HG03095 (cell line): ENCODE data around the gene PGRMC1.
A peak's percentile ranks its signal among the peaks of the same experiment; 100 is the strongest.
"Not testable (repeated sequence)": the region's sequence is repeated elsewhere in the genome, so short reads cannot be mapped to it uniquely, and the experiment has no call there.

Experiments
- ATAC-seq: cut with Tn5 transposase; IDR thresholded peaks from one replicate; pipeline ENCODE4 v1.9.1; 2021; ENCODE audit warnings: moderate library complexity; ENCODE audit not compliant: unreplicated experiment

The PGRMC1 gene

GRCh38 chrX:119235872-119236622 lies at the start of gene PGRMC1:
Gene PGRMC1 (plus strand): TSS chrX:119236285. CDS start chrX:119236364, 79 bp downstream.
- ATAC-seq, result peak; percentile 92

- ATAC-seq, result no peak
Measured at GRCh38 chrX:119186763-119187162, 49.3 kb upstream of the PGRMC1 start.

- no peak for ATAC-seq
Measured at GRCh38 chrX:119187298-119187697, 48.8 kb upstream of the PGRMC1 start.

GRCh38 chrX:119189115-119189514 lies 47.0 kb upstream of the PGRMC1 start:
- no peak for ATAC-seq

- ATAC-seq, result no peak
Measured at GRCh38 chrX:119189595-119189994, 46.5 kb upstream of the PGRMC1 start.

- ATAC-seq, result no peak
Measured at GRCh38 chrX:119190091-119190681, 45.9 kb upstream of the PGRMC1 start.

GRCh38 chrX:119190831-119191230 lies 45.3 kb upstream of the PGRMC1 start:
- no peak for ATAC-seq

GRCh38 chrX:119194621-119195020 lies 41.5 kb upstream of the PGRMC1 start:
- ATAC-seq, result no peak

GRCh38 chrX:119201570-119201969 lies 34.5 kb upstream of the PGRMC1 start:
- ATAC-seq, result no peak

GRCh38 chrX:119206203-119206602 lies 29.9 kb upstream of the PGRMC1 start:
- no peak for ATAC-seq

GRCh38 chrX:119207483-119207882 lies 28.6 kb upstream of the PGRMC1 start:
- ATAC-seq, result not testable (repeated sequence)

- no peak for ATAC-seq
Measured at GRCh38 chrX:119208401-119209057, 27.6 kb upstream of the PGRMC1 start.

GRCh38 chrX:119210931-119211648 lies 25.0 kb upstream of the PGRMC1 start:
- ATAC-seq, result not testable (repeated sequence)

GRCh38 chrX:119211649-119212014 lies 24.5 kb upstream of the PGRMC1 start:
- no peak for ATAC-seq

GRCh38 chrX:119218198-119218597 lies 17.9 kb upstream of the PGRMC1 start:
- no peak for ATAC-seq

GRCh38 chrX:119222932-119223331 lies 13.2 kb upstream of the PGRMC1 start:
- ATAC-seq, result no peak

GRCh38 chrX:119223783-119224182 lies 12.3 kb upstream of the PGRMC1 start:
- no peak for ATAC-seq

GRCh38 chrX:119226446-119226845 lies 9.6 kb upstream of the PGRMC1 start:
- no peak for ATAC-seq

GRCh38 chrX:119228512-119229252 lies 7.4 kb upstream of the PGRMC1 start:
- no peak for ATAC-seq

GRCh38 chrX:119229253-119229615 lies 6.9 kb upstream of the PGRMC1 start:
- ATAC-seq, result no peak

- no peak for ATAC-seq
Measured at GRCh38 chrX:119230850-119231249, 5.2 kb upstream of the PGRMC1 start.
